Measurements from ENCODE around the gene ARHGAP26. TPM values are rescaled to one million over a fixed set of nuclear protein-coding genes. Genes with fewer than 3 reads are reported as not detected.

ARHGAP26 gene
- total and polyA plus RNA-seq, 2 of the 4 experiments (the other 2 are of a cell fraction) = 0.54 to 0.56 TPM

GRCh38 chr5:143074414-143074996 is 304.3 kb downstream of the ARHGAP26 start:
- Histone ChIP-seq H3K4me3 (ENCODE audit: insufficient read depth, low read depth, low read length) (no peak overlapping the region), H2AK9ac (replicated peaks; ENCODE audit: low read depth, low read length, poor library complexity) (peak overlapping the region; percentile 82), H4K20me1 (ENCODE audit: insufficient read depth, low read length) (no peaks in the 10 kb centered on the region), H3K27ac (ENCODE audit: insufficient read depth, low read length) (peak overlapping the region; percentile 87), H3K9me1 (ENCODE audit: insufficient read depth, low read length) (0 out of 2 replicates have a peak, but pooled peaks cover 3% of the 10 kb centered on the region), H3K23ac (ENCODE audit: low read depth, low read length) (peak overlapping the region; percentile 68), H3K36me3 (ENCODE audit: control insufficient read depth, insufficient read depth, low read length) (no peaks in the 10 kb centered on the region), H4K5ac (ENCODE audit: low read depth, low read length) (peak overlapping the region; percentile 92), H2BK15ac (ENCODE audit: low read depth, low read length) (peak overlapping the region; percentile 69; the same call in 1 of the 3 replicates), H3K9me3 (ENCODE audit: control insufficient read depth, insufficient read depth, low read length) (no peaks in the 10 kb centered on the region), H2BK5ac (ENCODE audit: low read depth, low read length, poor library complexity, severe bottlenecking) (peak overlapping the region; percentile 91), H3K14ac (replicated peaks; ENCODE audit: low read depth, low read length) (peak overlapping the region; percentile 61), H2AFZ (replicated peaks; ENCODE audit: low read length, poor library complexity) (peak overlapping the region; percentile 43), H3K18ac (ENCODE audit: low read depth, low read length) (peak overlapping the region; percentile 94), H3K56ac (ENCODE audit: extremely low read depth, insufficient read depth, low read length) (0 out of 2 replicates have a peak overlapping the region, but pooled peaks have one; percentile 26), H2AK5ac (ENCODE audit: low read depth, low read length) (peak overlapping the region; percentile 95), H4K8ac (ENCODE audit: low read depth in 2 of 2, low read length in 2 of 2) (peak overlapping the region; percentile 31 to 93; a peak in 3 of 4 replicates), H2BK120ac (ENCODE audit: low read depth, low read length) (peak overlapping the region; percentile 90), H4K91ac (ENCODE audit: insufficient read depth, low read depth, low read length) (peak overlapping the region; percentile 82), H3K27me3 (ENCODE audit: control insufficient read depth, insufficient read depth, low read length) (no peaks in the 10 kb centered on the region), H3K9ac (ENCODE audit: low read depth, low read length) (no peak overlapping the region), H3K4ac (ENCODE audit: low read depth, low read length) (peak overlapping the region; percentile 81), H2BK20ac (ENCODE audit: low read depth, low read length) (peak overlapping the region; percentile 92), H3K79me1 (ENCODE audit: low read depth in 1 of 2, low read length in 2 of 2) (no peaks in the 10 kb centered on the region), H3K4me1 (ENCODE audit: control insufficient read depth, insufficient read depth, low read length) (peaks cover 3% of the 10 kb centered on the region), H3K4me2 (ENCODE audit: low read depth, low read length) (no peak overlapping the region)
- ATAC-seq (ENCODE audit: low read depth) (peak; percentile 81), DNase-seq (peak; percentile 73)
- intact Hi-C loops (cut with micrococcal nuclease) (no loop called here), dilution Hi-C loops (cut with HindIII; ENCODE audit: low sequenced_read_pairs, unreplicated experiment) (no loop called here), in situ Hi-C loops (cut with MboI; ENCODE audit: low sequenced_read_pairs) (no loop called here)
- POLR2A ChIA-PET (ENCODE audit: unreplicated experiment) = no interaction called here
- CTCF ChIA-PET = interaction anchor here (1.1 kb wide), 1 partner anchor 21 kb away, joined by 3 read pairs; no protein-coding TSS in a partner anchor
- TF ChIP-seq MAZ (IDR thresholded peaks at IDR 0.05; ENCODE audit: borderline replicate concordance, low read depth, low read length) = no peak
- no peak for TF ChIP-seq MAFK (IDR thresholded peaks at IDR 0.05; ENCODE audit: low read depth, low read length)
- no peak for TF ChIP-seq ELK1 (IDR thresholded peaks at IDR 0.05; ENCODE audit: borderline replicate concordance, low read depth, low read length)
- no peak for TF ChIP-seq RCOR1 (IDR thresholded peaks at IDR 0.05; ENCODE audit: insufficient replicate concordance, low read length)
- no peak for TF ChIP-seq CEBPB (IDR thresholded peaks at IDR 0.05; ENCODE audit: low read depth, low read length)
- no peak for TF ChIP-seq NFE2L2 (IDR thresholded peaks at IDR 0.05; ENCODE audit: low read depth, low read length)
- TF ChIP-seq USF2 (IDR thresholded peaks at IDR 0.05; ENCODE audit: low read depth, low read length) = no peak; the same call in 1 of the 2 replicates
- TF ChIP-seq RFX5 (IDR thresholded peaks at IDR 0.05; ENCODE audit: low read depth, low read length) = no peak
- TF ChIP-seq CHD1 (IDR thresholded peaks at IDR 0.05; ENCODE audit: low read depth, low read length) = no peak
- no peak for TF ChIP-seq MXI1 (IDR thresholded peaks at IDR 0.05; ENCODE audit: borderline replicate concordance, low read depth, low read length)
- no TSS peak for BruUV-seq (replicated peaks)
- WGBS, 2 experiments (ENCODE audit: extremely low coverage in 2 of 2, insufficient read length in 1 of 2) = no CpG with 5 or more reads among the region's 1 CpG
